ENCODE measurements around the gene SLC25A15. TPM values are rescaled to one million over a fixed set of nuclear protein-coding genes. Genes with fewer than 3 reads are reported as not detected.

SLC25A15 gene
- polyA plus RNA-seq, 1 of the 3 experiments (the other 2 are of a cell fraction) = 15.2 TPM

DNA sequence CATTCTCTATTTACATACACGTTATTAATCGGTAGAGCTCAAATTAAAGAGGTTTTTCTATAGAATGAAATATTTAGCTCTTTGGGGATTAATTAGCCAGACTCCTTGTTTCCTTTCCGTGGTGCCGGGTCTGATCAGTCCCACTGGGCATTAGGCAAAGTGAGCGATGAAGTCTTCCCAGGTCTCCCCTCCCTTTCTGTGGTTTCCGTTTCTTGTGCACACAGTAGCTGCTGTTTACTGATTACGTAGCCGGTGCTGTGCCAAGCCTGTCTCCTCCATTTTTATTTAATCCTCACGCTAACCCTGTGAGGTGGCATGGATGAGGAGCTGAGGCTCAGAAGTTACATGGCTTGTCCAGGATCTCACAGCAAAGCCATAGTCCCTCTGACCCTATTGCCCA lies 9.0 kb downstream of the SLC25A15 start:
- no peak overlapping the region for H2AFZ ChIP-seq (ENCODE audit: low read depth)
- no peaks in the 10 kb centered on the region for H3K9me2 ChIP-seq
- peaks cover 0 to 2% of the 10 kb centered on the region in 2 experiments; a peak in 1 of 4 replicates for H3K4me1 ChIP-seq (ENCODE audit: control insufficient read depth in 1 of 2, insufficient read depth in 2 of 2, low read depth in 1 of 2, low read length in 1 of 2)
- H3K36me3 ChIP-seq (replicated peaks in 1 of 2; ENCODE audit: control insufficient read depth in 1 of 2, insufficient read depth in 2 of 2, low read length in 1 of 2) = peaks cover 23 to 52% of the 10 kb centered on the region in 2 experiments
- WGBS (ENCODE audit: low lambda C conversion rate) = 95% methylated on average over 9 of the region's 9 CpGs
- peaks cover 2% of the 10 kb centered on the region; the same call in 1 of the 2 replicates for H3K79me2 ChIP-seq (ENCODE audit: insufficient read depth)
- no peak overlapping the region for H3K4me3 ChIP-seq (ENCODE audit: low read depth in 2 of 2, low read length in 1 of 2)
- no peaks in the 10 kb centered on the region for H3K27me3 ChIP-seq (ENCODE audit: insufficient read depth)
- no peaks in the 10 kb centered on the region for H3F3A ChIP-seq (replicated peaks; ENCODE audit: insufficient read depth)
- POLR2A ChIA-PET = no interaction called here
- H3K9ac ChIP-seq = no peak overlapping the region
- DNase-seq = no peak
- TF ChIP-seq, protein P1, sequence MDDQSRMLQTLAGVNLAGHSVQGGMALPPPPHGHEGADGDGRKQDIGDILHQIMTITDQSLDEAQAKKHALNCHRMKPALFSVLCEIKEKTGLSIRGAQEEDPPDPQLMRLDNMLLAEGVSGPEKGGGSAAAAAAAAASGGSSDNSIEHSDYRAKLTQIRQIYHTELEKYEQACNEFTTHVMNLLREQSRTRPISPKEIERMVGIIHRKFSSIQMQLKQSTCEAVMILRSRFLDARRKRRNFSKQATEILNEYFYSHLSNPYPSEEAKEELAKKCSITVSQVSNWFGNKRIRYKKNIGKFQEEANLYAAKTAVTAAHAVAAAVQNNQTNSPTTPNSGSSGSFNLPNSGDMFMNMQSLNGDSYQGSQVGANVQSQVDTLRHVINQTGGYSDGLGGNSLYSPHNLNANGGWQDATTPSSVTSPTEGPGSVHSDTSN (IDR thresholded peaks at IDR 0.05) = no peak
- TF ChIP-seq GABPA (IDR thresholded peaks at IDR 0.05; ENCODE audit: low read depth) (no peak), POLR2AphosphoS5 (IDR thresholded peaks at IDR 0.05; ENCODE audit: low read depth, low read length) (no peak), RFX5 (IDR thresholded peaks at IDR 0.05; ENCODE audit: low read length) (no peak), TAF1 (IDR thresholded peaks at IDR 0.05; ENCODE audit: borderline replicate concordance, low read depth, low read length) (no peak), FOXJ3 (CRISPR knock-in tag; IDR thresholded peaks at IDR 0.05) (no peak)
- TF ChIP-seq, protein P2, sequence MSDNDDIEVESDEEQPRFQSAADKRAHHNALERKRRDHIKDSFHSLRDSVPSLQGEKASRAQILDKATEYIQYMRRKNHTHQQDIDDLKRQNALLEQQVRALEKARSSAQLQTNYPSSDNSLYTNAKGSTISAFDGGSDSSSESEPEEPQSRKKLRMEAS (IDR thresholded peaks at IDR 0.05; ENCODE audit: low read depth) = no peak
- CTCF ChIA-PET = interaction anchor here (0.8 to 1.6 kb wide), 5 partner anchors 9 to 256 kb away, joined by 3 to 4 read pairs (median 4); partner anchors contain the start of gene SLC25A15
- no peak overlapping the region for H3K4me2 ChIP-seq
- H4K20me1 ChIP-seq (ENCODE audit: insufficient read depth) = no peaks in the 10 kb centered on the region
- H3K27ac ChIP-seq (ENCODE audit: low read depth in 2 of 2, low read length in 1 of 2) = no peak overlapping the region
- H3K9me3 ChIP-seq = no peaks in the 10 kb centered on the region

DNA sequence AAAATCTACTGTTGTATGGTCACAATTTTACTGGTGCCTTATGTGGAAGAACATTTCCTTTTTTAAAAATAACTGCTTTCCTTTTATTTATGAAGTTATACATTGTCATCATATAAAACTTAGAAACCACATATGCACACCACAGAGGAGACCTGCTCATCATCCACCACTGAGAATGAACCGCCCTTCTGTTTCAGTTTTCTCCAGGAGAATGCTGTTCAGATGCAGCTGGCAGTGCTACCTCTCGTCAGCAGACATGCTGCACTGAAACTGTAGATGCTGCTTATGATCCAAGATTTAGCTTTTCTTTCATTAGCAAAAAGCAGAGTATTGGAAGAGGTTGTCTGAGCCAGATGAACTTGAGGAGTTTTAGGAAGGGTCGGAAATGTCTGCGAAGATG lies 10.1 kb downstream of the SLC25A15 start:
- Histone ChIP-seq H3K9me3 (no peaks in the 10 kb centered on the region), H3K79me2 (ENCODE audit: insufficient read depth) (no peaks in the 10 kb centered on the region; the same call in 1 of the 2 replicates), H3K9ac (no peak overlapping the region), H4K20me1 (ENCODE audit: insufficient read depth) (no peaks in the 10 kb centered on the region), H3K27ac (ENCODE audit: low read depth in 2 of 2, low read length in 1 of 2) (no peak overlapping the region), H3K4me3 (ENCODE audit: low read depth in 2 of 2, low read length in 1 of 2) (no peak overlapping the region), H3K4me1 (ENCODE audit: control insufficient read depth in 1 of 2, insufficient read depth in 2 of 2, low read depth in 1 of 2, low read length in 1 of 2) (peaks cover 0 to 2% of the 10 kb centered on the region in 2 experiments; a peak in 1 of 4 replicates), H3K4me2 (no peak overlapping the region), H2AFZ (ENCODE audit: low read depth) (no peak overlapping the region), H3F3A (replicated peaks; ENCODE audit: insufficient read depth) (no peaks in the 10 kb centered on the region), H3K36me3 (replicated peaks in 1 of 2; ENCODE audit: control insufficient read depth in 1 of 2, insufficient read depth in 2 of 2, low read length in 1 of 2) (peaks cover 27 to 47% of the 10 kb centered on the region in 2 experiments), H3K9me2 (no peaks in the 10 kb centered on the region), H3K27me3 (ENCODE audit: insufficient read depth) (no peaks in the 10 kb centered on the region)
- DNase-seq = no peak
- ChIA-PET CTCF (interaction anchor here (0.8 kb wide), 1 partner anchor 10 kb away, joined by 3 read pairs; no protein-coding TSS in a partner anchor), POLR2A (no interaction called here)
- whole genome bisulfite sequencing (ENCODE audit: low lambda C conversion rate) = 96% methylated on average over 4 of the region's 4 CpGs
- TF ChIP-seq, protein P3, sequence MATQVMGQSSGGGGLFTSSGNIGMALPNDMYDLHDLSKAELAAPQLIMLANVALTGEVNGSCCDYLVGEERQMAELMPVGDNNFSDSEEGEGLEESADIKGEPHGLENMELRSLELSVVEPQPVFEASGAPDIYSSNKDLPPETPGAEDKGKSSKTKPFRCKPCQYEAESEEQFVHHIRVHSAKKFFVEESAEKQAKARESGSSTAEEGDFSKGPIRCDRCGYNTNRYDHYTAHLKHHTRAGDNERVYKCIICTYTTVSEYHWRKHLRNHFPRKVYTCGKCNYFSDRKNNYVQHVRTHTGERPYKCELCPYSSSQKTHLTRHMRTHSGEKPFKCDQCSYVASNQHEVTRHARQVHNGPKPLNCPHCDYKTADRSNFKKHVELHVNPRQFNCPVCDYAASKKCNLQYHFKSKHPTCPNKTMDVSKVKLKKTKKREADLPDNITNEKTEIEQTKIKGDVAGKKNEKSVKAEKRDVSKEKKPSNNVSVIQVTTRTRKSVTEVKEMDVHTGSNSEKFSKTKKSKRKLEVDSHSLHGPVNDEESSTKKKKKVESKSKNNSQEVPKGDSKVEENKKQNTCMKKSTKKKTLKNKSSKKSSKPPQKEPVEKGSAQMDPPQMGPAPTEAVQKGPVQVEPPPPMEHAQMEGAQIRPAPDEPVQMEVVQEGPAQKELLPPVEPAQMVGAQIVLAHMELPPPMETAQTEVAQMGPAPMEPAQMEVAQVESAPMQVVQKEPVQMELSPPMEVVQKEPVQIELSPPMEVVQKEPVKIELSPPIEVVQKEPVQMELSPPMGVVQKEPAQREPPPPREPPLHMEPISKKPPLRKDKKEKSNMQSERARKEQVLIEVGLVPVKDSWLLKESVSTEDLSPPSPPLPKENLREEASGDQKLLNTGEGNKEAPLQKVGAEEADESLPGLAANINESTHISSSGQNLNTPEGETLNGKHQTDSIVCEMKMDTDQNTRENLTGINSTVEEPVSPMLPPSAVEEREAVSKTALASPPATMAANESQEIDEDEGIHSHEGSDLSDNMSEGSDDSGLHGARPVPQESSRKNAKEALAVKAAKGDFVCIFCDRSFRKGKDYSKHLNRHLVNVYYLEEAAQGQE (IDR thresholded peaks at IDR 0.05; ENCODE audit: low read depth, low read length) = no peak
- TF ChIP-seq, protein P4, sequence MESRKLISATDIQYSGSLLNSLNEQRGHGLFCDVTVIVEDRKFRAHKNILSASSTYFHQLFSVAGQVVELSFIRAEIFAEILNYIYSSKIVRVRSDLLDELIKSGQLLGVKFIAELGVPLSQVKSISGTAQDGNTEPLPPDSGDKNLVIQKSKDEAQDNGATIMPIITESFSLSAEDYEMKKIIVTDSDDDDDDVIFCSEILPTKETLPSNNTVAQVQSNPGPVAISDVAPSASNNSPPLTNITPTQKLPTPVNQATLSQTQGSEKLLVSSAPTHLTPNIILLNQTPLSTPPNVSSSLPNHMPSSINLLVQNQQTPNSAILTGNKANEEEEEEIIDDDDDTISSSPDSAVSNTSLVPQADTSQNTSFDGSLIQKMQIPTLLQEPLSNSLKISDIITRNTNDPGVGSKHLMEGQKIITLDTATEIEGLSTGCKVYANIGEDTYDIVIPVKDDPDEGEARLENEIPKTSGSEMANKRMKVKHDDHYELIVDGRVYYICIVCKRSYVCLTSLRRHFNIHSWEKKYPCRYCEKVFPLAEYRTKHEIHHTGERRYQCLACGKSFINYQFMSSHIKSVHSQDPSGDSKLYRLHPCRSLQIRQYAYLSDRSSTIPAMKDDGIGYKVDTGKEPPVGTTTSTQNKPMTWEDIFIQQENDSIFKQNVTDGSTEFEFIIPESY (IDR thresholded peaks at IDR 0.05; ENCODE audit: borderline replicate concordance, low read depth) = no peak
- TF ChIP-seq SMC3 (IDR thresholded peaks at IDR 0.05; ENCODE audit: low read depth, low read length) = no peak
- no peak for TF ChIP-seq YY1 (IDR thresholded peaks at IDR 0.05; ENCODE audit: low read depth)
- TF ChIP-seq EZH2phosphoT487 (IDR thresholded peaks at IDR 0.05; ENCODE audit: borderline replicate concordance, low read depth) = no peak
- TF ChIP-seq, protein P5, sequence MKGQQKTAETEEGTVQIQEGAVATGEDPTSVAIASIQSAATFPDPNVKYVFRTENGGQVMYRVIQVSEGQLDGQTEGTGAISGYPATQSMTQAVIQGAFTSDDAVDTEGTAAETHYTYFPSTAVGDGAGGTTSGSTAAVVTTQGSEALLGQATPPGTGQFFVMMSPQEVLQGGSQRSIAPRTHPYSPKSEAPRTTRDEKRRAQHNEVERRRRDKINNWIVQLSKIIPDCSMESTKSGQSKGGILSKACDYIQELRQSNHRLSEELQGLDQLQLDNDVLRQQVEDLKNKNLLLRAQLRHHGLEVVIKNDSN (IDR thresholded peaks at IDR 0.05; ENCODE audit: borderline replicate concordance, low read depth) = no peak
- no peak for TF ChIP-seq MEF2A (IDR thresholded peaks at IDR 0.05; ENCODE audit: borderline replicate concordance, low read depth)
- TF ChIP-seq EP300 (IDR thresholded peaks at IDR 0.05; ENCODE audit: borderline replicate concordance in 1 of 2, low read depth in 1 of 2, low read length in 1 of 2) = no peak
- TF ChIP-seq, protein P6, sequence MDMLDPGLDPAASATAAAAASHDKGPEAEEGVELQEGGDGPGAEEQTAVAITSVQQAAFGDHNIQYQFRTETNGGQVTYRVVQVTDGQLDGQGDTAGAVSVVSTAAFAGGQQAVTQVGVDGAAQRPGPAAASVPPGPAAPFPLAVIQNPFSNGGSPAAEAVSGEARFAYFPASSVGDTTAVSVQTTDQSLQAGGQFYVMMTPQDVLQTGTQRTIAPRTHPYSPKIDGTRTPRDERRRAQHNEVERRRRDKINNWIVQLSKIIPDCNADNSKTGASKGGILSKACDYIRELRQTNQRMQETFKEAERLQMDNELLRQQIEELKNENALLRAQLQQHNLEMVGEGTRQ (IDR thresholded peaks at IDR 0.05; ENCODE audit: borderline replicate concordance, low read depth, low read length) = no peak
- TF ChIP-seq JUND (IDR thresholded peaks at IDR 0.05) = no peak

All from SK-N-SH (cell line).